Osteoblast (primary cell): Measurements from ENCODE around the gene YIPF5. TPM values are rescaled to one million over a fixed set of nuclear protein-coding genes. Genes with fewer than 3 reads are reported as not detected.

ENCODE experiments used
- DNase-seq: peaks from one replicate; pipeline ENCODE4 v3.0.0; 2011; ENCODE audit warnings: low spot score, mixed read lengths; ENCODE audit not compliant: insufficient read length; ENCODE audit errors: missing footprints
- H2AFZ ChIP-seq: 2 replicates; pipeline ENCODE4 v1.6.0; 2011; ENCODE audit warnings: mild to moderate bottlenecking, low read length
- H3K27ac ChIP-seq: 2 replicates; pipeline ENCODE4 v1.5.1; 2011; ENCODE audit warnings: mild to moderate bottlenecking, low read depth, low read length, moderate library complexity
- H3K27me3 ChIP-seq: 2 replicates; pipeline ENCODE4 v1.6.0; 2012; ENCODE audit warnings: mild to moderate bottlenecking, control low read depth, inconsistent platforms, low read length, moderate library complexity; ENCODE audit not compliant: insufficient read depth
- H3K36me3 ChIP-seq: 2 replicates; pipeline ENCODE4 v1.5.1; 2011; ENCODE audit warnings: mild to moderate bottlenecking, low read length, control low read depth, moderate library complexity; ENCODE audit not compliant: insufficient read depth
- H3K4me1 ChIP-seq: 2 replicates; pipeline ENCODE4 v1.5.1; 2011; ENCODE audit warnings: mild to moderate bottlenecking, low read length, control low read depth, moderate library complexity; ENCODE audit not compliant: insufficient read depth
- H3K4me2 ChIP-seq: 2 replicates; pipeline ENCODE4 v1.6.0; 2011; ENCODE audit warnings: mild to moderate bottlenecking, low read length; ENCODE audit not compliant: insufficient read depth
- H3K4me3 ChIP-seq: fragments of 200-600 bp; sonication (generic); 3 replicates; pipeline ENCODE4 v1.5.1; 2012; ENCODE audit warnings: mild to moderate bottlenecking, low read length, inconsistent platforms; ENCODE audit not compliant: insufficient read depth
- H3K79me2 ChIP-seq: 2 replicates; pipeline ENCODE4 v1.6.0; 2012; ENCODE audit warnings: mild to moderate bottlenecking, low read length, control low read depth, inconsistent platforms; ENCODE audit not compliant: insufficient read depth
- H3K9me3 ChIP-seq: 2 replicates; pipeline ENCODE4 v1.5.1; 2011; ENCODE audit warnings: low read depth, low read length, control low read depth
- H4K20me1 ChIP-seq: 2 replicates; pipeline ENCODE4 v1.6.0; 2012; ENCODE audit warnings: mild to moderate bottlenecking, low read length, control low read depth; ENCODE audit not compliant: insufficient read depth
- total RNA-seq: library from RNA; depleted of rRNA; stranded (reverse); fragments of >200 nt; gene quantifications from 2 replicates; pipeline ENCODE4 v1.2.3, GENCODE V29; 2012
- TF ChIP-seq, protein P1 (sequence below): IDR thresholded peaks from 2 replicates; pipeline ENCODE4 v1.5.1; 2011; ENCODE audit warnings: mild to moderate bottlenecking, low read depth, low read length, moderate library complexity; ENCODE audit errors: extremely low read depth

YIPF5 gene
- total RNA-seq, 1 donor = 99.5 TPM

DNA sequence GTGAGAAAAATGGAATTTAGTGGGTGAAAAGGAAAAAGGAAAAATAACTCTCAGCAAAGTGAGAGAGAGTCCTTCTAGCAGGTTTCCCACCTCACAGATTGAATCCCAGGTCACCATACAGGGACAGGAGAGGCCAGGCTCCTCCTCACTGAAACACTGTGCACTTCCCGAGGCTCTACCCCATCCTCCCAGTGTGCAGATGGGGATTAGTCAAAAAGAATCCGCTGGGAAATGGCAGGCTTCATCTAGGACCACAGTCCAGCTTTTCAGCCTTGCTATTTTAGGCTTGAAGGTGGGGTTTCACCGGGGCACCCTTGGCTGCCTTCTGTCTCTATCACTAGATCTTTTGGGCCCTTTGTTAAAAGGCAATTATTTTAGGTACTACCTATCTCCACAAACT is 47.8 kb downstream of the YIPF5 start:
- H3K27ac ChIP-seq = no peak overlapping the region
- no peak overlapping the region for H2AFZ ChIP-seq
- H3K4me3 ChIP-seq = no peak overlapping the region
- DNase-seq = no peak
- H3K4me2 ChIP-seq = no peak overlapping the region
- H3K36me3 ChIP-seq = no peaks in the 10 kb centered on the region
- TF ChIP-seq, protein P1, sequence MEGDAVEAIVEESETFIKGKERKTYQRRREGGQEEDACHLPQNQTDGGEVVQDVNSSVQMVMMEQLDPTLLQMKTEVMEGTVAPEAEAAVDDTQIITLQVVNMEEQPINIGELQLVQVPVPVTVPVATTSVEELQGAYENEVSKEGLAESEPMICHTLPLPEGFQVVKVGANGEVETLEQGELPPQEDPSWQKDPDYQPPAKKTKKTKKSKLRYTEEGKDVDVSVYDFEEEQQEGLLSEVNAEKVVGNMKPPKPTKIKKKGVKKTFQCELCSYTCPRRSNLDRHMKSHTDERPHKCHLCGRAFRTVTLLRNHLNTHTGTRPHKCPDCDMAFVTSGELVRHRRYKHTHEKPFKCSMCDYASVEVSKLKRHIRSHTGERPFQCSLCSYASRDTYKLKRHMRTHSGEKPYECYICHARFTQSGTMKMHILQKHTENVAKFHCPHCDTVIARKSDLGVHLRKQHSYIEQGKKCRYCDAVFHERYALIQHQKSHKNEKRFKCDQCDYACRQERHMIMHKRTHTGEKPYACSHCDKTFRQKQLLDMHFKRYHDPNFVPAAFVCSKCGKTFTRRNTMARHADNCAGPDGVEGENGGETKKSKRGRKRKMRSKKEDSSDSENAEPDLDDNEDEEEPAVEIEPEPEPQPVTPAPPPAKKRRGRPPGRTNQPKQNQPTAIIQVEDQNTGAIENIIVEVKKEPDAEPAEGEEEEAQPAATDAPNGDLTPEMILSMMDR = no peak
- H3K27me3 ChIP-seq = no peaks in the 10 kb centered on the region
- no peaks in the 10 kb centered on the region for H3K9me3 ChIP-seq
- H4K20me1 ChIP-seq = no peaks in the 10 kb centered on the region
- H3K79me2 ChIP-seq = no peaks in the 10 kb centered on the region
- H3K4me1 ChIP-seq = peaks cover 10% of the 10 kb centered on the region

DNA sequence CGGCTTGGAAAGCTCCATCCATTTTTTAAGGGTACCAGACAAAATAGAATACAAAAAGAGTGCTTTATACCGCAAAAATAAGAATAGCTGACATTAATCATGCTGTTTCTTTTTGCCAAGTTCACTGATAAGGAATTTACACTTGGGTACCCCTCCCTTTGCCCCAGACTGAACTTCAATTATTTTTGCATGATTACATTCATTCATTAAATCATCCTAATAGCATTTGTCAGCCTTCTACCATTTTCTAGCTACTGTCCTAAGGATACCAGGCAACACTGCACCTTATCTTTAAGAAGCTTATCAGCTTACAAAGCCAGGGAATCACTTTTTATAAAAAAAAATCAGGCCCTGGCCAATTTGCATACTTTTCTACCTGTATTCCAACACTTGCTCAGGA is 48.4 kb downstream of the YIPF5 start:
- Histone ChIP-seq H3K9me3 (no peaks in the 10 kb centered on the region), H4K20me1 (no peaks in the 10 kb centered on the region), H3K4me2 (no peak overlapping the region), H3K4me1 (peaks cover 10% of the 10 kb centered on the region), H3K79me2 (no peaks in the 10 kb centered on the region), H3K36me3 (no peaks in the 10 kb centered on the region), H3K4me3 (no peak overlapping the region), H3K27me3 (no peaks in the 10 kb centered on the region), H3K27ac (no peak overlapping the region), H2AFZ (no peak overlapping the region)
- TF ChIP-seq, protein P1 = no peak
- DNase-seq = no peak

DNA sequence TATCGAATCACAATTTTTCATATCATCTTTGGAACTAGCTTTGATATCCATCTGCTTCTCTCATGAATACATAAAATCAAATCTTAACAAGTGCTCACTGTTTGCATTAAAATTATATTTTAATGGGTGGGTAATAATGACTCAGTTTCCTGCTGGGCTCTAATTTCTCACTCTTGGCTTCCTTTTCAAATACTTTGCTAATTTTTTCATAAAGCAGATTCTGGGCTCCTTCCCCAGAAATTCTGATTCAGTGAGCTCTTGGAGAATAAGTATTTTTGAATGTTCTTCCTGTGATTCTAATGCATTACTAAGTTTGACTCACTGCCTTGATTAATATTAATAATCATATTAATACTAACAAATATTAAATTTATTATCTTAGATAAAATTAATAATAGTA is 48.9 kb downstream of the YIPF5 start:
- H3K27ac ChIP-seq = no peak overlapping the region
- no peaks in the 10 kb centered on the region for H4K20me1 ChIP-seq
- H3K9me3 ChIP-seq = no peaks in the 10 kb centered on the region
- H3K27me3 ChIP-seq = no peaks in the 10 kb centered on the region
- no peak overlapping the region for H3K4me3 ChIP-seq
- DNase-seq = peak; percentile 29
- no peak overlapping the region for H3K4me2 ChIP-seq
- H3K79me2 ChIP-seq = no peaks in the 10 kb centered on the region
- H2AFZ ChIP-seq = no peak overlapping the region
- no peaks in the 10 kb centered on the region for H3K36me3 ChIP-seq
- H3K4me1 ChIP-seq = peaks cover 10% of the 10 kb centered on the region
- TF ChIP-seq, protein P1 = no peak

DNA sequence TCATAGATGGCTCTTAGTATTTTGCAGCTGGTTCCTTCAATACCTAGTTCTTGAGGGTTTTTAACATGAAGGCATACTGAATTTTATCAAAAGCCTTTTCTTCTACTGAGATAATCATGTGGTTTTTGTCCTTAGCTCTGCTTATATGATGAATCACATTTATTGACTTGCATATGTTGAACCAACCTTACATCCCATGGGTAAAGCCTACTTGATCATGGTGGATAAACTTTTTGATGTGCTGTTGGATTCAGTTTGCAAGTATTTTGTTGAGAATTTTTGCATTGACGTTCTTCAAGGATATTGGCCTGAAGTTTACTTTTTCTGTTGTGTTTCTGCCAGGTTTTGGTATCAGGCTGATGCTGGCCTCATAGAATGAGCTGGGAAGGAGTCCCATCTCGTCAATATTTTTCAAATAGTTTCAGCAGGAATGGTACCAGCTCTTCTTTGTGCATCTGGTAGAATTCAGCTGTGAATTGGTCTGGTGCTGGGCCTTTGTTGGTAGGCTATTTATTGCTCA is 49.7 kb downstream of the YIPF5 start:
- no peaks in the 10 kb centered on the region for H3K79me2 ChIP-seq
- no peak overlapping the region for H3K4me3 ChIP-seq
- H4K20me1 ChIP-seq = no peaks in the 10 kb centered on the region
- no peak for DNase-seq
- no peaks in the 10 kb centered on the region for H3K27me3 ChIP-seq
- TF ChIP-seq, protein P1 = no peak
- no peaks in the 10 kb centered on the region for H3K9me3 ChIP-seq
- no peaks in the 10 kb centered on the region for H3K36me3 ChIP-seq
- peaks cover 5% of the 10 kb centered on the region for H3K4me1 ChIP-seq
- no peak overlapping the region for H3K4me2 ChIP-seq
- H3K27ac ChIP-seq = no peak overlapping the region
- no peak overlapping the region for H2AFZ ChIP-seq
